ENCODE measurements around the gene DLG2.

DNA sequence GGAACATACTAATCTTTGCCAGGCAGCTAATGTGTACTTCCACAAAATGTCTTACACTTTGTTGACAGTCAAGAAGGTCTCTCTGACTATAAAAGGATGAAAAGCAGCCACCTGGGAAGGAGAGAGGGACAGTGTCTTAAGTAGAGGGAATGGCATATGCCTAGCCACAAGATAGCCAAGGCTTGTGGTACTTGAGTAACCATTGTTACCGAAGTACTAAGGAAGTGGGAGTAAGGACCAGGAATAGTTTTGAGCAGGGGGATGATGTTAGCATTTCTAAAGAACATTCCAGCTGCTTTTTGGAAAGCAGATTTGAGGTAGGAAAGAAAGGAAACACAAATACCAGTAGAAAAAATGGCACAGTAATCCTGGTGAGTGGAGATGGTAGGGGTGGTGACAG, 24.0 kb upstream of the DLG2 start:
- TF ChIP-seq EP300 (IDR thresholded peaks at IDR 0.05; ENCODE audit: borderline replicate concordance) (no peak), CEBPB (IDR thresholded peaks at IDR 0.05) (no peak), MAX (IDR thresholded peaks at IDR 0.05) (no peak), CREB1 (IDR thresholded peaks at IDR 0.05; ENCODE audit: low read depth) (no peak), YY1 (IDR thresholded peaks at IDR 0.05; ENCODE audit: low read depth) (no peak), TAF1 (IDR thresholded peaks at IDR 0.05; ENCODE audit: low read depth) (no peak), NFIC (IDR thresholded peaks at IDR 0.05) (no peak), EGR1 (IDR thresholded peaks at IDR 0.05) (no peak), RAD21 (IDR thresholded peaks at IDR 0.05; ENCODE audit: low read depth) (no peak), FOXM1 (IDR thresholded peaks at IDR 0.05; ENCODE audit: borderline replicate concordance, low read depth) (no peak), TEAD4 (IDR thresholded peaks at IDR 0.05) (no peak), USF1 (IDR thresholded peaks at IDR 0.05) (no peak), TCF12 (IDR thresholded peaks at IDR 0.05; ENCODE audit: low read depth) (no peak)
- TF ChIP-seq, protein P1, sequence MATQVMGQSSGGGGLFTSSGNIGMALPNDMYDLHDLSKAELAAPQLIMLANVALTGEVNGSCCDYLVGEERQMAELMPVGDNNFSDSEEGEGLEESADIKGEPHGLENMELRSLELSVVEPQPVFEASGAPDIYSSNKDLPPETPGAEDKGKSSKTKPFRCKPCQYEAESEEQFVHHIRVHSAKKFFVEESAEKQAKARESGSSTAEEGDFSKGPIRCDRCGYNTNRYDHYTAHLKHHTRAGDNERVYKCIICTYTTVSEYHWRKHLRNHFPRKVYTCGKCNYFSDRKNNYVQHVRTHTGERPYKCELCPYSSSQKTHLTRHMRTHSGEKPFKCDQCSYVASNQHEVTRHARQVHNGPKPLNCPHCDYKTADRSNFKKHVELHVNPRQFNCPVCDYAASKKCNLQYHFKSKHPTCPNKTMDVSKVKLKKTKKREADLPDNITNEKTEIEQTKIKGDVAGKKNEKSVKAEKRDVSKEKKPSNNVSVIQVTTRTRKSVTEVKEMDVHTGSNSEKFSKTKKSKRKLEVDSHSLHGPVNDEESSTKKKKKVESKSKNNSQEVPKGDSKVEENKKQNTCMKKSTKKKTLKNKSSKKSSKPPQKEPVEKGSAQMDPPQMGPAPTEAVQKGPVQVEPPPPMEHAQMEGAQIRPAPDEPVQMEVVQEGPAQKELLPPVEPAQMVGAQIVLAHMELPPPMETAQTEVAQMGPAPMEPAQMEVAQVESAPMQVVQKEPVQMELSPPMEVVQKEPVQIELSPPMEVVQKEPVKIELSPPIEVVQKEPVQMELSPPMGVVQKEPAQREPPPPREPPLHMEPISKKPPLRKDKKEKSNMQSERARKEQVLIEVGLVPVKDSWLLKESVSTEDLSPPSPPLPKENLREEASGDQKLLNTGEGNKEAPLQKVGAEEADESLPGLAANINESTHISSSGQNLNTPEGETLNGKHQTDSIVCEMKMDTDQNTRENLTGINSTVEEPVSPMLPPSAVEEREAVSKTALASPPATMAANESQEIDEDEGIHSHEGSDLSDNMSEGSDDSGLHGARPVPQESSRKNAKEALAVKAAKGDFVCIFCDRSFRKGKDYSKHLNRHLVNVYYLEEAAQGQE (IDR thresholded peaks at IDR 0.05; ENCODE audit: low read depth) = no peak
